ENCODE measurements around the gene FIGNL1. TPM values are rescaled to one million over a fixed set of nuclear protein-coding genes. Genes with fewer than 3 reads are reported as not detected.

The FIGNL1 gene
- total RNA-seq, 2 experiments from 2014 or later = 46.8 to 47.2 TPM

DNA sequence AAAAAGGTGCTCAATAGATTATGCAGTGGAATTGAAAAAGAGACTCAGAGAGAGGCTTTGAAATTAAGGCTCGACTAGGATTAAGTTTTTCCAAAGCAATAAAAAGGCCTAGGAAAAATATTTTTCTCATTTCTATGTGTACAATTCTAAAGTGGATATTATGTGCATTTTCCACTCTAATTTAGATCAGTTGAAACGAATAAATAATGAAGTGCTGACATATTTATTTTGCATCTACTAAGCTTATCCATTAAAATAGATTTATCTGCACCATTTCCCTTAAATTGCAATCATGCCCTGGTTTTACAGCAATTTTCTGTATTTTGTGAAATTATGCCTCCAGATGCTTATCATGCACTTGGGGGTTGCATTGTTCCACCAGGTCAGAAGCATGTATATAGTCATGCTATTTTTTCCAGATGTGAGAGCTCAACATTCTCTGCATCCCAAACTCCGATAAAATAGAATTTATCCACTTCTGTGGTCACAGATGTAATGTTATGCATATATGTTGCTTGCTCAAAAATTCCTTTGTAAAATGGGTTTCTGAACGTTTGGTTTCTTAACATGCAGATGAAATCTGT, 18.3 kb downstream of the FIGNL1 start:
- no peak overlapping the region for H3K27ac Mint-ChIP-seq
- intact Hi-C loops (cut with micrococcal nuclease) = no loop called here

DNA sequence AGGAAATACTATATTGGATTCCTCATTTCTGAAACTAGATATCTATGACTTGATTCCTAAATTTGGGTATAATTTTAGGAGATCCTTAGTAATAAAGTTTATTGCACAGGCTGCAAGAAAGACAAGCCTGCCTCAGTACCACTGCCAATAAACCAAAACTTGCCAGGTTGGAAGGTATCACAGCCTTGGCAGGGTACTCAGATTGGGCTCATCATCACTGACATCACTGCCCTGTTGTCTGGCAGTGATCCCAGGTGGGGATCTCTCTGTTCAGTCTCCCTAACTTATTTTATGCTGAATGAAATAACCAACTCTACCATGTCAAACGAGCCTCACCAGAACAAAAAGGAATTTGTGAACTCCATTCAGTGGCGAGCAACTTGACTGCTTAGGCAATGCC, 18.8 kb downstream of the FIGNL1 start:
- no peaks in the 10 kb centered on the region for H3K9me3 Mint-ChIP-seq
- no peak overlapping the region for H3K27ac Mint-ChIP-seq
- H3K4me3 Mint-ChIP-seq = no peak overlapping the region
- ChIA-PET CTCF (no interaction called here), POLR2A (no interaction called here)
- H3K4me1 Mint-ChIP-seq (ENCODE audit: low read depth) = no peaks in the 10 kb centered on the region
- intact Hi-C loops (cut with micrococcal nuclease) = no loop called here
- TF ChIP-seq CTCF (IDR thresholded peaks at IDR 0.05) = no peak
- ATAC-seq (no peak), DNase-seq (no peak)
- H3K27me3 Mint-ChIP-seq = no peaks in the 10 kb centered on the region
- peaks cover 2% of the 10 kb centered on the region for H3K36me3 Mint-ChIP-seq (ENCODE audit: low read depth)

More for the DNA sequence above, 18.3 kb downstream of the FIGNL1 start:
- DNase-seq (no peak), ATAC-seq (no peak)
- ChIA-PET POLR2A (no interaction called here), CTCF (no interaction called here)
- no peak overlapping the region for H3K4me3 Mint-ChIP-seq
- TF ChIP-seq CTCF (IDR thresholded peaks at IDR 0.05) = no peak
- no peaks in the 10 kb centered on the region for H3K27me3 Mint-ChIP-seq
- H3K36me3 Mint-ChIP-seq (ENCODE audit: low read depth) = peaks cover 4% of the 10 kb centered on the region
- H3K4me1 Mint-ChIP-seq (ENCODE audit: low read depth) = no peaks in the 10 kb centered on the region
- H3K9me3 Mint-ChIP-seq = no peaks in the 10 kb centered on the region

GRCh38 chr7:50428911-50429310, 21.2 kb downstream of the FIGNL1 start:
- no peak overlapping the region for H3K27ac Mint-ChIP-seq
- CTCF ChIA-PET = interaction anchor here (5.5 kb wide), 1 partner anchor 10 kb away, joined by 46 read pairs; no protein-coding TSS in a partner anchor
- no peak for TF ChIP-seq CTCF (IDR thresholded peaks at IDR 0.05)
- ATAC-seq = no peak
- no peaks in the 10 kb centered on the region for H3K4me1 Mint-ChIP-seq (ENCODE audit: low read depth)
- no peaks in the 10 kb centered on the region for H3K27me3 Mint-ChIP-seq
- H3K4me3 Mint-ChIP-seq = no peak overlapping the region
- POLR2A ChIA-PET = interaction anchor here (0.6 kb wide), 1 partner anchor 18 kb away, joined by 3 read pairs; no protein-coding TSS in a partner anchor
- H3K36me3 Mint-ChIP-seq (ENCODE audit: low read depth) = no peaks in the 10 kb centered on the region
- intact Hi-C loops (cut with micrococcal nuclease) = no loop called here
- H3K9me3 Mint-ChIP-seq = no peaks in the 10 kb centered on the region
- DNase-seq = no peak

DNA sequence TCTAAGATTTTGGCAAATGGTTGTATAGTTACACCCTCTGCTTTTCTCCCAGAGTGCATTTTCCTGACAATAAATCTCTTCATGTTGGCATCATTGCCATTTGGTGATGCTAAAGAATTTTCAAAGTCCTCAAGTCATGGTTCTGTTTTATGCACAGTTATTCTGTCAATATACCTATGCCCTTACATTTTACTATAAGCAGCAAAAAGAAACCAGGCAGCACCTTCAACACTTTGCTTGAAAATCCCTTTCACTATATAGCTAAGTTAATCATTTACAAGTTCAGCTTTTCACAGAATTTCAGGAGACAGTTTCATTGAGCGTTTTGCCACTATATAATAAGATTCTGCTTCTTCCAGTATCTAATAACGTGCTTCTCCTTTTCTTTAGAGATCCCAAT, 22.6 kb downstream of the FIGNL1 start:
- DNase-seq (no peak), ATAC-seq (no peak)
- Mint-ChIP-seq H3K27ac (no peak overlapping the region), H3K36me3 (ENCODE audit: low read depth) (no peaks in the 10 kb centered on the region), H3K9me3 (no peaks in the 10 kb centered on the region), H3K4me3 (no peak overlapping the region), H3K4me1 (ENCODE audit: low read depth) (no peaks in the 10 kb centered on the region), H3K27me3 (no peaks in the 10 kb centered on the region)
- CTCF ChIA-PET = interaction anchor here (1.0 to 5.5 kb wide), 6 partner anchors 9 to 335 kb away, joined by 3 to 46 read pairs (median 3); no protein-coding TSS in a partner anchor
- TF ChIP-seq CTCF (IDR thresholded peaks at IDR 0.05) = no peak
- intact Hi-C loops (cut with micrococcal nuclease) = no loop called here
- POLR2A ChIA-PET = no interaction called here

DNA sequence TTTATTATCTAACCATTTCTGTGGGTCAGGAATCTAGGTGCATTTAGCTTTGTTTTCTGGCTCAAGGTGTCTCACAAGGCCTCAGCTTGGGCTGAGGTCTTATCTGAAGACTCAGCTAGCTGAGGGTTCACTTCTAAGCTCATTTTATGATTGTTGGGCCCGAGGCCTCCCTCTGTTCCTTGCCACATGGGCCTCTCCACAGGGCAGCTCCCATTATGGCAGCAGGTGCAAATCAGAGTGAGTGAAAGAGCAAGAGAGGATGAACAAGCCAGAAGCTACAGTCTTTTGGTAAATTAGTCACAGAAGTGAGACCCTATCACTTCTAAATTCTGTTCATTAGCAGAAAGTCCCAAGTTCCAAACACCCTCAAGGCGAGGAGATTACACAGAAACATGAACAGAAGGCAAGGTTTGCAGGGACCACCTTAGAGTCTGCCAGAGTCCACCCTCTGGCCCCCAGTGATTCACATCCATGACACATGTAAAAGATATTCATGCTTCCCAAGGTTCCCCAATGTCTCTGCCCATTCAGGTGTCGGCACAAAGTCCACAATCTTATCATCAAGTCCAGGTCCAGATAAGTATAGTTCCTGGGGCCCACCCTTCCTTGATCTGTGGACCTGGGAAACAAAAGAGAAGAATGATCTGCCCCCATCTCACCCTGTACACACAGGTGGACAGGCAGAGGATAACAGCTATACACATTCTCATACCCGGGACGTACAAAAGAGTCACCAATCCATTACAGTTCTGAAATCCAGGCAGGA, 23.7 kb downstream of the FIGNL1 start:
- no peaks in the 10 kb centered on the region for H3K4me1 Mint-ChIP-seq (ENCODE audit: low read depth)
- H3K9me3 Mint-ChIP-seq = no peaks in the 10 kb centered on the region
- POLR2A ChIA-PET = interaction anchor here (0.7 kb wide), 1 partner anchor 240 kb away, joined by 3 read pairs; no protein-coding TSS in a partner anchor
- CTCF ChIA-PET = interaction anchor here (0.9 to 5.5 kb wide), 6 partner anchors 8 to 334 kb away, joined by 3 to 46 read pairs (median 4); no protein-coding TSS in a partner anchor
- intact Hi-C loops (cut with micrococcal nuclease) = no loop called here
- H3K27me3 Mint-ChIP-seq = no peaks in the 10 kb centered on the region
- no peak overlapping the region for H3K27ac Mint-ChIP-seq
- no peak overlapping the region for H3K4me3 Mint-ChIP-seq
- no peaks in the 10 kb centered on the region for H3K36me3 Mint-ChIP-seq (ENCODE audit: low read depth)
- TF ChIP-seq CTCF (IDR thresholded peaks at IDR 0.05) = no peak
- ATAC-seq (no peak), DNase-seq (no peak)
